ENCODE results near the gene HECW1.
A peak's percentile ranks its signal among the peaks of the same experiment; 100 is the strongest.
"Not testable (repeated sequence)": the region's sequence is repeated elsewhere in the genome, so short reads cannot be mapped to it uniquely, and the experiment has no call there.

The HECW1 gene

GRCh38 chr7:43479543-43479942 lies 367.1 kb downstream of the HECW1 start:
- no peak overlapping the region for H3K4me3 ChIP-seq (ENCODE audit: control insufficient read depth, low read depth, low read length)
- no peak for DNase-seq (ENCODE audit: low read depth)
- no peak for TF ChIP-seq CTCF (conservative IDR thresholded peaks at IDR 0.05; ENCODE audit: control insufficient read depth, insufficient read depth, low read depth, low read length)

DNA sequence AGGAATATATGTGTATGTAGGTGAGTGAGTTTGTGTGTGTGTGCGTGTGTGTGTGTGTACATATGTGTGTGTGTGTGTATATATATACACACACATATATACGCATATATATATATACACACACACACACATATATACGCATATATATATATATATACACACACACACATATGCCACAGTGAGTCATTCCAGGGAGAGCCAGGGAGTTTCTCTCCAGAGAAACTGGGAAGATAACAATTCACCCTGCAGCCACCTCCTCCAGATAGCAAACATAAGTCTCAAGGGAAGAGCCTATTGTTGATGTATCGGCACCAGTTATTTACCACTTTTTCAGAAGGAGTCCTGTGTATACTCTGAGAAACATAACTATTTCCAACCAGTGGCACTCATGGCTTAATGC lies 368.1 kb downstream of the HECW1 start:
- DNase-seq (ENCODE audit: low read depth), result no peak
- no peak overlapping the region for H3K4me3 ChIP-seq (ENCODE audit: control insufficient read depth, low read depth, low read length)
- no peak for TF ChIP-seq CTCF (conservative IDR thresholded peaks at IDR 0.05; ENCODE audit: control insufficient read depth, insufficient read depth, low read depth, low read length)

- DNase-seq (ENCODE audit: low read depth), result peak; percentile 29
- no peak overlapping the region for H3K4me3 ChIP-seq (ENCODE audit: control insufficient read depth, low read depth, low read length)
- TF ChIP-seq CTCF (conservative IDR thresholded peaks at IDR 0.05; ENCODE audit: control insufficient read depth, insufficient read depth, low read depth, low read length), result no peak
Measured at GRCh38 chr7:43481902-43482678, 369.6 kb downstream of the HECW1 start.

- no peak for DNase-seq (ENCODE audit: low read depth)
- no peak overlapping the region for H3K4me3 ChIP-seq (ENCODE audit: control insufficient read depth, low read depth, low read length)
- TF ChIP-seq CTCF (conservative IDR thresholded peaks at IDR 0.05; ENCODE audit: control insufficient read depth, insufficient read depth, low read depth, low read length), result no peak
Measured at GRCh38 chr7:43482679-43483252, 370.3 kb downstream of the HECW1 start.

- H3K4me3 ChIP-seq (ENCODE audit: control insufficient read depth, low read depth, low read length), result no peak overlapping the region
- TF ChIP-seq CTCF (conservative IDR thresholded peaks at IDR 0.05; ENCODE audit: control insufficient read depth, insufficient read depth, low read depth, low read length), result no peak
- DNase-seq (ENCODE audit: low read depth), result no peak
Measured at GRCh38 chr7:43484678-43485395, 372.4 kb downstream of the HECW1 start.

DNA sequence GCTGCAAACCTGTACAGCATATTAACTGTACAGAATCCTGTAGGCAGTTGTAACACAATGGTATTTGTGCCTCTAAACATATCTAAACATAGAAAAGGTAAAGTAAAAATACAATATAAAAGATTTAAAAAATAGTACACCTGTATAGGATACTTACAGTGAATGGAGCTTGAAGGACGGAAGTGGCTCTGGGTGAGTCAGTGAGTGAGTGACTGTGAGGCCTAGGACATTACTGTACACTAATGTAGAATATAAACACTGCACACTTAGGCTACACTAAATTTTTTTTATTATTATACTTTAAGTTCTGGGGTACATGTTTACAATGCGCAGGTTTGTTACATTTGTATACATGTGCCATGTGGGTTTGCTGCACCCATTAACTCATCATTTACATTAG lies 373.1 kb downstream of the HECW1 start:
- no peak for TF ChIP-seq CTCF (conservative IDR thresholded peaks at IDR 0.05; ENCODE audit: control insufficient read depth, insufficient read depth, low read depth, low read length)

DNA sequence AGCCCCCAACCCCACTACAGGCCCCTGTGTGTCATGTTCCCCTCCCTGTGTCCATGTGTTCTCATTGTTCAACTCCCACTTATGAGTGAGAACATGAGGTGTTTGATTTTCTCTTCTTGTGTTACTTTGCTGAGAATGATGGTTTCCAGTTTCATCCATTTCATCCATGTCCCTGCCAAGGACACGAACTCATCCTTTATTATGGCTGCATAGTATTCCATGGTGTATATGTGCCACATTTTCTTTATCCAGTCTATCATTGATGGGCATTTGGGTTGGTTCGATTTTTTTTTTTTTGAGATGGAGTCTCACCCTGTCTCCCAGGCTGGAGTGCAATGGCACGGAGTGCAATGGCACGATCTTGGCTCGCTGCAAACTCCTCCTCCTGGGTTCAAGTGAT lies 373.6 kb downstream of the HECW1 start:
- H3K4me3 ChIP-seq (ENCODE audit: control insufficient read depth, low read depth, low read length); DNase-seq (ENCODE audit: low read depth): not testable (repeated sequence)

More for the DNA sequence above, 373.1 kb downstream of the HECW1 start:
- no peak overlapping the region for H3K4me3 ChIP-seq (ENCODE audit: control insufficient read depth, low read depth, low read length)
- no peak for DNase-seq (ENCODE audit: low read depth)

Data from fibroblast of mammary gland (primary cell).